Measurements from ENCODE around the gene PCMT1.
"Not testable (repeated sequence)": the region's sequence is repeated elsewhere in the genome, so short reads cannot be mapped to it uniquely, and the experiment has no call there.

DNA sequence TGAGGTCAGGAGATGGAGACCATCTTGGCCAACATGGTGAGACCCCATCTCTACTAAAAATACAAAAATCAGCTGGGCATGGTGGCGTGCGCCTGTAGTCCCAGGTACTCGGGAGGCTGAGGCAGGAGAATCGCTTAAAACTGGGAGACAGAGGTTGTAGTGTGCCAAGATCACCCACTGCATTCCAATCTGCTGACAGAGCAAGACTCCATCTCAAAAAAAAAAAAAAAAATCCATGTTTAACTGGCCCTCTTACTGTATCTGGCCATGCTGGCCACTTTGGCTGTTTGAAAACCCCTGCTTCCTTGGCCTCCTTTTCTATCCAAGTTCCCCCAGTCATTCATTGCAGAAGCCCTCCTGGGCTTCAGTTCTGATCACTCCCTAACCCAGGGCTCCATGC, 94.5 kb downstream of the PCMT1 start:
- TF ChIP-seq, protein P1, sequence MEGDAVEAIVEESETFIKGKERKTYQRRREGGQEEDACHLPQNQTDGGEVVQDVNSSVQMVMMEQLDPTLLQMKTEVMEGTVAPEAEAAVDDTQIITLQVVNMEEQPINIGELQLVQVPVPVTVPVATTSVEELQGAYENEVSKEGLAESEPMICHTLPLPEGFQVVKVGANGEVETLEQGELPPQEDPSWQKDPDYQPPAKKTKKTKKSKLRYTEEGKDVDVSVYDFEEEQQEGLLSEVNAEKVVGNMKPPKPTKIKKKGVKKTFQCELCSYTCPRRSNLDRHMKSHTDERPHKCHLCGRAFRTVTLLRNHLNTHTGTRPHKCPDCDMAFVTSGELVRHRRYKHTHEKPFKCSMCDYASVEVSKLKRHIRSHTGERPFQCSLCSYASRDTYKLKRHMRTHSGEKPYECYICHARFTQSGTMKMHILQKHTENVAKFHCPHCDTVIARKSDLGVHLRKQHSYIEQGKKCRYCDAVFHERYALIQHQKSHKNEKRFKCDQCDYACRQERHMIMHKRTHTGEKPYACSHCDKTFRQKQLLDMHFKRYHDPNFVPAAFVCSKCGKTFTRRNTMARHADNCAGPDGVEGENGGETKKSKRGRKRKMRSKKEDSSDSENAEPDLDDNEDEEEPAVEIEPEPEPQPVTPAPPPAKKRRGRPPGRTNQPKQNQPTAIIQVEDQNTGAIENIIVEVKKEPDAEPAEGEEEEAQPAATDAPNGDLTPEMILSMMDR (IDR thresholded peaks at IDR 0.05; ENCODE audit: low read length): not testable (repeated sequence)
- not testable (repeated sequence) for TF ChIP-seq EZH2 (IDR thresholded peaks at IDR 0.05; ENCODE audit: borderline replicate concordance, low read length)

Data from OCI-LY1 (cell line).